ENCODE results near the gene TSPOAP1.

DNA sequence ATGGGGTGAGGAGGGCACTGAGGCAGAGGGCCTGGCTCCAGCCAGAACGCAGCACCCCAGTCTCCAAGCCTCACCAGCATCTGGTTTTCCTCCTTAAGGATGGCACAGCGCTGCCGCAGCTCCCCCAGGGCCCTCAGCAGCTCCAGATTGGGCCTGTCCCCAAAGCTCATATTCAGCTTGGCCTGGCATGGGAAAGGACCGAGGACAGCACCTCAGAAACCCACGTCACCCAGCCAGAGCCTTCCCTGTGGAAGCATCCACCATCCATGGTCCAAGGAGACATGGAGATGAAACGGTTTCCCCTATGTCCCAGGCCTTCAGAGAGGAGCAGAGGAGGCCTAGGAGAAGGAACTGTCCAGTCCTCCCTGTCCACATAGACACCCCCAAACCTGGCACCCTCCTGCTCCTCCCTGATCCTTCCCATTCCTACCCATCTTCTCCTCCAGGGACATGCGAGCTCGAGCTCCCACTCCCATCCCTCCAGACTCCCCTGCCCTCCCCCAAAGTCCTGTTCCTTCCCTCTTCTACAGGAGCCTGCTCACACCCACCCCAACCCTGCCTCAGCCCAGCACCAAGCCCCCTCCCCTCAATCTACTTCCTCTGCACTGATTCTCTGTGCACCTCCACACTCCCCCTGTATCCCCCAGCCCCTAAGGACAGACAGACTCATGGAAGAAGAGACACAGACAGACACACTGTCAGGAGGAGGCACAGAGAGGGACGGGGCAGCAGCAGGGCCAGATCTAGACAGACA is 1.8 kb downstream of the TSPOAP1 start:
- TF ChIP-seq, protein P1, sequence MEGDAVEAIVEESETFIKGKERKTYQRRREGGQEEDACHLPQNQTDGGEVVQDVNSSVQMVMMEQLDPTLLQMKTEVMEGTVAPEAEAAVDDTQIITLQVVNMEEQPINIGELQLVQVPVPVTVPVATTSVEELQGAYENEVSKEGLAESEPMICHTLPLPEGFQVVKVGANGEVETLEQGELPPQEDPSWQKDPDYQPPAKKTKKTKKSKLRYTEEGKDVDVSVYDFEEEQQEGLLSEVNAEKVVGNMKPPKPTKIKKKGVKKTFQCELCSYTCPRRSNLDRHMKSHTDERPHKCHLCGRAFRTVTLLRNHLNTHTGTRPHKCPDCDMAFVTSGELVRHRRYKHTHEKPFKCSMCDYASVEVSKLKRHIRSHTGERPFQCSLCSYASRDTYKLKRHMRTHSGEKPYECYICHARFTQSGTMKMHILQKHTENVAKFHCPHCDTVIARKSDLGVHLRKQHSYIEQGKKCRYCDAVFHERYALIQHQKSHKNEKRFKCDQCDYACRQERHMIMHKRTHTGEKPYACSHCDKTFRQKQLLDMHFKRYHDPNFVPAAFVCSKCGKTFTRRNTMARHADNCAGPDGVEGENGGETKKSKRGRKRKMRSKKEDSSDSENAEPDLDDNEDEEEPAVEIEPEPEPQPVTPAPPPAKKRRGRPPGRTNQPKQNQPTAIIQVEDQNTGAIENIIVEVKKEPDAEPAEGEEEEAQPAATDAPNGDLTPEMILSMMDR (IDR thresholded peaks at IDR 0.05), result no peak
- TF ChIP-seq POLR2A (IDR thresholded peaks at IDR 0.05; ENCODE audit: low read length), result no peak
- TF ChIP-seq CBX2 (IDR thresholded peaks at IDR 0.05; ENCODE audit: borderline replicate concordance, low read depth), result no peak
